GM18951 (cell line): ENCODE measurements around the gene LPCAT2.

Source experiments
- POLR2A ChIP-seq: IDR thresholded peaks from 4 replicates; pipeline ENCODE4 v1.6.1; 2011; ENCODE audit warnings: mild to moderate bottlenecking; ENCODE audit not compliant: insufficient read length, insufficient read depth; ENCODE audit errors: extremely low read depth
- in situ Hi-C: fragments of 300-500 bp; cut with MboI; formaldehyde crosslinking; loops from one replicate; pipeline ENCODE4 v1.12.0; 2022; ENCODE audit warnings: low sequenced_read_pairs, mixed read lengths, inconsistent platforms; ENCODE audit not compliant: unreplicated experiment

The LPCAT2 gene

DNA sequence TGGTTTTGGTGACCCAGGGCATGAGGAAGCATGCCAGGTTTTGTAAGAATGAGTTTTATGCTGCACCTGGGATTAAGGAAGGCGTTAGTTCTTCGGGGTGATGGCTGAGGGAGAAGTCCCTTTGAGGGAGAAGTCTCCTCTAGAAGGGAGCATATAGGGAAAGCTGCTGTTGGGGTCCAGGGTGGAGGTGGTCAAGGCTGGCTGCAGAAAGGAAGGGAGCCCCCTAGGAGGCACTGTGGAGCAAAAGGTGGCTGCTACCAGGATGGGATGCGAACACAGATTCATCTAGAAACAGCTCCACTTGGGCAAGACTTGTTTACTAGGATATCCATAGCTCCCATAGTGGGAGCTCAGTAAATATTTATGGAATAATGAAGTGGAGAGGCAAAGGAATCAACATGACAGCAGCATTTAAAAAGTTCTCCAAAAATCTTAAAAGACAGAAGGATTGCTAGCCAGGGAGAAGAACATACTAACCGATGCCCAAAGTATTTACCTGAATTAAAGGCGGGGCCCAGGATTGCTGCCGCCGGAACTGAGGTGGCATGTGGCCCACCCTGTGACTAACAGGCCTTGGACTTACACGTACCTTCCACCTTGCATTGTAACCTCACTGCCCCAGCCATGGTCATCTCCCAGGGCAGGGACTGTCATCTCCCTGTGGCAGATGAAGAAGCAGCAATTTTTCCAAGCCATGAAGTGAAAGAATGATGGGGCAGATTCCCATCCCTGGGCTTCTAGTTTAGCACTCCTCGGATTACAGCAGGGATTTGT, 7.1 kb upstream of the LPCAT2 start:
- TF ChIP-seq POLR2A: no peak
- in situ Hi-C loops: no loop called here

DNA sequence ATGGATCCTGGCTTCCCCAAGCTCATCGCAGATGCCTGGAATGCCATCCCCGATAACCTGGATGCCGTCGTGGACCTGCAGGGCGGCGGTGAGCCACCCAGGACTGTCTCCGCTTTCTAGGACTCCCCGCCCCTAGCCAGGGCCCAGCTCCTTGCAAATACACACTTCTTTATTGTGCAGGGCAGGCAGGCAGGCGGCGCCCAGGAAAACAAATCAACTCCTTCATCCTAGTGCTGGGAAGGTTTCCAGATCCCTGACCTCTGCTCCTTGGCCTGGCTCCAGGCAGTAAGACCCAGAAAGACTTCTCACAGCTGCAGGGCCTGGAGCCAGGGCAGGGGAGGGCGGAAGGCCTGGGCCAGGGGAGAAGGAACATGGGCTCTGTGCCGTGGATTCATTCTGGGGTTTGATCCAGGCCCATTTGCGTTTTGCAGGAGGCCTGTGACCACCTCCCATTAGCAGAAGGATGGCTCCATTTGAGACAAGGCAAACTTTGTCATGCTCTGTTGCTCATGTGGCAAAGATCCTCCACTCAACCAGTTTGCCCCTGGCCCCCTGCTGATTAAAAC, 6.0 kb upstream of the LPCAT2 start:
- no peak for TF ChIP-seq POLR2A
- in situ Hi-C loops: no loop called here

DNA sequence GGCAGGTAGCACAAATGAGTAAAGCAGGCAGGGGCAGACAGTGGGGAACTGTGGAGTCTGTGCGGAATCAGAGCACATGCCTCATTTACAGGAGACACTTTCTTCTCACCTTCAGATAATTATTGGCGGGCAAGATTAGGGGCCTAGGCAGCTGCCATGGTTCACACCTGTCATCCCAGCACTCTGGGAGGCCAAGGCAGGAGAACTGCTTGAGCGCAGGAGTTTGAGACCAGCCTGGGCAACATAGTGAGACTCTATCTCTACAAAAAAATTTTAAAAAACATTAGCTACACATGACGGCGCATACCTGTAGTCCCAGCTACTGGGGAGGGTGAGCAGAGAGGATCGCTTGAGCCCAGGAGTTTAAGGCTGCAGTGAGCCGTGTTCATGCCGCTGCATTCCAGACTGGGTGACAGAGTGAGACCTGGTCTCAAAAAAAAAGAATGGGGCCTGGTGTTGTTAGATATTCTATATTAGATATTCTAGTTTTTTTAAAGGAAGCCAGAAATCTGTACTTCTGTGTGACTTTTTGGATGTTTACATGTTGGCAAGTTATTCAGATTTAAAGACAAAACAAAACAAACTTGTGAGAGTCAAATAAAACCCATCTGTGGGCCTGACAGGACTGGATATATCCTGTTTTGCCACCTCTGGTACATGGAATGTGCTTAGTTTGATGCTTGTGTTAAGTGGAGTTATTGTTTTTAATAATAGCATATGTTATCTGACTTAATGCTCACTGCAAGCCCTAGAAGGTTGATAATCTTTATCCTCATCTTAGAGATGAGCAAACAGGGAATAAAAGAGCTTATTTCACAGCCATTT, 4.9 kb upstream of the LPCAT2 start:
- in situ Hi-C loops: no loop called here

GRCh38 chr16:55505333-55506015, 3.4 kb upstream of the LPCAT2 start:
- TF ChIP-seq POLR2A: no peak
- in situ Hi-C loops: no loop called here

More for the DNA sequence above, 4.9 kb upstream of the LPCAT2 start:
- no peak for TF ChIP-seq POLR2A

- in situ Hi-C loops: no loop called here
- TF ChIP-seq POLR2A: no peak
These were observed 2.8 kb upstream of the LPCAT2 start for GRCh38 chr16:55506083-55506482.

DNA sequence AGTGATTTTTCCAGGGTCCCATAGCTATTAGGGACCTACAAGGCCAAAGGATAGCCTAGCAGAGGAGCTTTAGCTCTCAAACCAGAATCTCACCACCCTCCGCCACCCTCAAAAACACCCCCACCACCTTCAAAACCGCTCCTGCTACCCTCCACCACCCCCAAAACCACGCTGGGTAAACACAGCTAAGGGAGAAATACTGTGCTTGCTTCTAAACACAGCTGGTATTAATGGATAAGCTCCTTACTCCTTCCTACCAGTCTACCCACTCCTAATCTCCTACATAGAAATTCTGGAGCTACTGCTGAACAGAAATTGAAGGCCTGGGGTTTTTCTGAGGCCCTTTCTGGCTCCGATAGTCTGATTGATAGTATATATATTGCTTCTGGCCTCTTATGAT, 2.2 kb upstream of the LPCAT2 start:
- TF ChIP-seq POLR2A: no peak
- in situ Hi-C loops: no loop called here

GRCh38 chr16:55508271-55508921, 476 bp upstream of the LPCAT2 start:
- no peak for TF ChIP-seq POLR2A
- in situ Hi-C loops: no loop called here

DNA sequence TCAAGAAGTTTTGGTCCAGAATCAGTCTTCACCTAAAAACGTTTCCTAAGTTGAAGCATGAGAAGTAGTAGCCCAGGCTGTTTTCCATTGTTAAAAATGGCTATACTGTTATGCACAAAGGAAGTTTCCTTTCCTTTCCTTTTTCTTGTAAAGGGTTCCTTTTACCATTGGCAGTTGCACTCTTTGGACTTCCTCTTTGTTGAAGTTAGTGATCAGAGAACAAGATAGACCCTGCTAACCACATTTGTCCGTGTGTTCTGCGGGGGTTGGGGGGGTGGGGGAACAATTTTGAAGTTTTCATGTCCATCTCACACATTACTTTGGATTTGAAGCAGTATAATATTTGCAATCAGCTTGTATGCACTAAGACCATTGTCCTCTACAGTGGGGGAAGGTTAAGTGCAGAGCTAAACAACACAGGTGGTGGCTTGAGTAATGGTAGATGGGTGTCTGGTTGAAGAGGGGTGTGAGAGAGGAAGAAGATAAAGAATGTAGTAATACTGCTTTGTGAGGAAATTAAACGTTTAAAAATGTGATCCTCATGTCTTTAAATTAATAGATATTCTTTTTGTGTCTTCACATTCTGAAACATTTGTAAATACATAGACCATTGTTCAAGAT, 1.4 kb downstream of the LPCAT2 start:
- no peak for TF ChIP-seq POLR2A
- in situ Hi-C loops: no loop called here

GRCh38 chr16:55512941-55513340, 4.1 kb downstream of the LPCAT2 start:
- no peak for TF ChIP-seq POLR2A
- in situ Hi-C loops: no loop called here

- in situ Hi-C loops: no loop called here
- TF ChIP-seq POLR2A: no peak
These were observed 4.7 kb downstream of the LPCAT2 start for GRCh38 chr16:55513616-55514015.

DNA sequence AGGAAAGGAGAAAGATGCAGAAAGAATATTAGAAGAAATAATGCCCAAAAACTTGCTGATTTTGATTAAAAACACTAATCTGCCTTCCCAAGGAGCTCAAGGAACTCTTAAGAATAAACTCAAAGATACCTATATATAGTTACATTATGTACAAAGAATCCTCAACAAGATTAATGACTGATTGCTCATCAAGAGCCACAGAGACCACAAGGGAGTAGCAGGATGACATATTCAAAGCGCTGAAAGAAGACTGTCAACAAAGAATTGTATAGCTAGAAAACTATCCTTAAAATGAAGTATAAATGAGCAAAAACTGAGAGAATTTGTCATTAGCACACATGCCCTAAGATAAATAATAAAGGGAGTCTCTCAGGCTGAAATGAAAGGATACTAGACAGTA, 6.2 kb downstream of the LPCAT2 start:
- TF ChIP-seq POLR2A: no peak
- in situ Hi-C loops: no loop called here

DNA sequence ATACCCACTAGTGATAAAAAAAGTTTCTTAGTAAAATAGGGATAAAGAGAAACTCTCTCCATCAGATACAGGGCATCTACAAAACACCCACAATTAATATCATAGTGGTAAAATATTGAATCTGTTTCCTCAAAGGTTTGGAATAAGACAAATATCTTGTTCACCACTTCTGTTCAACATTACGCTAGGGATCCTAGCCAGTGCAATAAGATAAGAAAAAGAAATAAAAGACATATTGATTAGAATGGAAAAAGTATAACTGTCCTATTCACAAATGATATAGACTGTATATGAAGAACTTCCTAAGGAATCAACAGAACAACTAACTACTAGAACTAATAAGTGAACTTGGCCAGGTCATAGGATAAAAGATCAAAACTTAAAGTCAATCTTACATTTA, 12.9 kb downstream of the LPCAT2 start:
- TF ChIP-seq POLR2A: no peak
- in situ Hi-C loops: no loop called here
